CD4-positive, alpha-beta memory T cell (primary cell): ENCODE results near the gene PHKG1. TPM values are rescaled to one million over a fixed set of nuclear protein-coding genes. Genes with fewer than 3 reads are reported as not detected.
A peak's percentile ranks its signal among the peaks of the same experiment; 100 is the strongest.
"Not testable (repeated sequence)": the region's sequence is repeated elsewhere in the genome, so short reads cannot be mapped to it uniquely, and the experiment has no call there.

Source experiments
- CTCF ChIA-PET: fragments of 350-600 bp; sonication (Branson Sonifier 250); formaldehyde crosslinking; loops from one replicate; lab custom pipeline; 2021; ENCODE audit warnings: inconsistent platforms; ENCODE audit not compliant: partially characterized antibody; lab: Charles Lee
- POLR2A ChIA-PET: fragments of 350-600 bp; sonication (Branson Sonifier 250); formaldehyde crosslinking; loops from one replicate; lab custom pipeline; 2021; ENCODE audit not compliant: partially characterized antibody; lab: Charles Lee
- DNase-seq, 5 donors: peaks; one replicate each; pipeline versions ENCODE4 v3.0.0 to v3.0.0-alpha.2; 2020 to 2022; ENCODE audit warnings: mixed read lengths in 1 of 5
- H3K27ac ChIP-seq: one replicate; pipeline ENCODE4 v1.7.0; 2013; ENCODE audit warnings: low read depth, low read length
- H3K27me3 ChIP-seq: 2 replicates; pipeline ENCODE4 v1.7.0; 2013; ENCODE audit warnings: mild to moderate bottlenecking, low read length, moderate library complexity; ENCODE audit not compliant: insufficient read depth
- H3K36me3 ChIP-seq: 2 replicates; pipeline ENCODE4 v1.7.0; 2013; ENCODE audit warnings: mild to moderate bottlenecking, low read length, moderate library complexity; ENCODE audit not compliant: insufficient read depth
- H3K4me1 ChIP-seq: 2 replicates; pipeline ENCODE4 v1.7.0; 2013; ENCODE audit warnings: mild to moderate bottlenecking, low read length, moderate library complexity; ENCODE audit not compliant: insufficient read depth
- H3K4me3 ChIP-seq, 2 donors: one replicate each; pipeline ENCODE4 v1.7.0; 2013; ENCODE audit warnings: low read length in 2 of 2, mild to moderate bottlenecking in 1 of 2
- H3K9me3 ChIP-seq, 2 donors: one replicate each; pipeline ENCODE4 v1.7.0; 2013; ENCODE audit warnings: low read length in 2 of 2, control low read depth in 1 of 2; ENCODE audit not compliant: control insufficient read depth in 1 of 2
- H3K27ac Mint-ChIP-seq, 7 donors: one replicate each; pipeline ENCODE4 v1.8.0; 2020 to 2021; ENCODE audit warnings: mixed read lengths in 7 of 7, mild to moderate bottlenecking in 6 of 7, inconsistent platforms in 3 of 7, moderate library complexity in 3 of 7
- H3K27me3 Mint-ChIP-seq, 2 donors: one replicate each; pipeline ENCODE4 v1.8.0; 2020 to 2021; ENCODE audit warnings: mixed read lengths in 2 of 2
- H3K36me3 Mint-ChIP-seq, 2 donors: one replicate each; pipeline ENCODE4 v1.8.0; 2020 to 2021; ENCODE audit warnings: mixed read lengths in 2 of 2, inconsistent platforms in 1 of 2, mild to moderate bottlenecking in 1 of 2
- H3K4me1 Mint-ChIP-seq, 4 donors: one replicate each; pipeline ENCODE4 v1.8.0; 2020 to 2021; ENCODE audit warnings: mixed read lengths in 4 of 4, mild to moderate bottlenecking in 1 of 4
- H3K4me3 Mint-ChIP-seq, 8 donors: one replicate each; pipeline ENCODE4 v1.8.0; 2020 to 2021; ENCODE audit warnings: mixed read lengths in 8 of 8, mild to moderate bottlenecking in 7 of 8, moderate library complexity in 6 of 8, inconsistent platforms in 3 of 8
- H3K9me3 Mint-ChIP-seq, 8 donors: one replicate each; pipeline ENCODE4 v1.8.0; 2020 to 2021; ENCODE audit warnings: mixed read lengths in 8 of 8, mild to moderate bottlenecking in 5 of 8, inconsistent platforms in 3 of 8, moderate library complexity in 1 of 8
- intact Hi-C: fragments of 100-400 bp; cut with micrococcal nuclease; formaldehyde crosslinking; loops from one replicate; pipeline ENCODE4 v1.15.1; 2023
- polyA plus RNA-seq, 2 donors: library from polyadenylated mRNA; unstranded; fragments of 300-500 nt; fragmentation: Illumina TruSeq; gene quantifications; one replicate each; pipeline ENCODE4 v1.2.3, GENCODE V29; 2021
- total RNA-seq, 2 experiments: library from RNA; stranded (reverse); gene quantifications; one replicate each; pipeline ENCODE4 v1.2.3, GENCODE V29; 2021

PHKG1 gene
- total and polyA plus RNA-seq, 4 experiments from 2014 or later, result 0.53 to 3.7 (median 2.9) TPM; not detected in 1

DNA sequence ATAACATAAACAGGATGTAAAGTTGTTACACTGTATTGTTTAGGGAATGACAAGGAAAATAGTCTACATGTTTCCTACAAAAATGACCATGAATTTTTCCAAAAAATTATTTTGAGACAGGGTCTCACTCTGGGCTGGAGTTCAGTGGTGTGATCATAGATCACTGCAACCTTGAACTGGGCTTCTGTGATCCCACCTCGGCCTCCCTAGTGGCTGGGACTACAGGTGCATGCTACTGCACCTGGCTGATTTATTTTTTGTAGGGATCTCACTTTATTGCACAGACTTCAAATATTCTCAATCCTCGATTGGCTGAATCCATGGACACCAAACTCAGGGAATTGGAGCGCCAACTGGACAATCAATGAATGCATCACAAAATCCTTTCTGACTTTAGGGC, 6.9 kb upstream of the PHKG1 start:
- intact Hi-C loops, result no loop called here
- CTCF ChIA-PET, result no interaction called here
- Mint-ChIP-seq H3K27ac (no peak overlapping the region), H3K27me3 (no peaks in the 10 kb centered on the region), H3K36me3 (peaks cover 26 to 40% of the 10 kb centered on the region in 2 donors), H3K9me3 (no peaks in the 10 kb centered on the region), H3K4me1 (peaks cover 2 to 15% (median 4%) of the 10 kb centered on the region in 4 donors), H3K4me3 (no peak overlapping the region)
- Histone ChIP-seq H3K27me3 (no peaks in the 10 kb centered on the region), H3K27ac (no peak overlapping the region), H3K4me3 (no peak overlapping the region), H3K36me3 (peaks cover 43% of the 10 kb centered on the region), H3K4me1 (peaks cover 9% of the 10 kb centered on the region), H3K9me3 (no peaks in the 10 kb centered on the region)
- POLR2A ChIA-PET, result no interaction called here
- no peak for DNase-seq

DNA sequence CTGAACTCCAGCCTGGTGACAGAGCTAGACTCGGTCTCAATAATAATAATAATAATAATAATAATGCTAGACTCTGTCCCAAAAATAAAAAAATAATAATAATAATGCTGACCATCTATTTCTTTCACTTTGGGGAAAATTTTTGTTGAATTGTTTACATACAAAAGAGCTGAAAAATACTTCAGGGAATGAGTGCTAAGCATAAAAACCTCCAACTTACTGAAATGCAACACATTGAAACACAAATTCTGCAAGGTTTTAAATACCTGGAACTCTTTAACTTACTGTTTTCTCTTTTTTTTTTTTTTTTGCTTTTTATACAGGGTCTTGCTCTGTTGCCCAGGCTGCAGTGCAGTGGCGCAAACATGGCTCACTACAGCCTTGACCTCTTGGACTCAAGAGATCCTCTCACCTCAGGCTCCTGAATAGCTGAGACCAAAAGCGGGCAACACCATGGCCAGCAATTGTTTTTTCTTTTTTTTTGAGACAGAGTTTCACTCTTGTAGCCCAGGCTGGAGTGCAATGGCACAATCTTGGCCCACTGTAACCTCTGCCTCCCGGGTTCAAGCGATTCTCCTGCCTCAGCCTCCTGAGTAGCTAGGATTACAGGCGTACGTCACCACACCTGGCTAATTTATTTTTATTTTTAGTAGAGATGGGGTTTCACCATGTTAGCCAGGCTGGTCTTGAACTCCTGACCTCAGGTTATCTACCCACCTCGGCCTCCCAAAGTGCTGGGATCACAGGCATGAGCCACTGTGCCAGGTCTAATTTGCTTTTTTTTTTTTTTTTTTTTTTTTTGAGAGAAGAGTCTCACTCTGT, 5.6 kb upstream of the PHKG1 start:
- H3K27me3 Mint-ChIP-seq, H3K27ac ChIP-seq: not testable (repeated sequence)

DNA sequence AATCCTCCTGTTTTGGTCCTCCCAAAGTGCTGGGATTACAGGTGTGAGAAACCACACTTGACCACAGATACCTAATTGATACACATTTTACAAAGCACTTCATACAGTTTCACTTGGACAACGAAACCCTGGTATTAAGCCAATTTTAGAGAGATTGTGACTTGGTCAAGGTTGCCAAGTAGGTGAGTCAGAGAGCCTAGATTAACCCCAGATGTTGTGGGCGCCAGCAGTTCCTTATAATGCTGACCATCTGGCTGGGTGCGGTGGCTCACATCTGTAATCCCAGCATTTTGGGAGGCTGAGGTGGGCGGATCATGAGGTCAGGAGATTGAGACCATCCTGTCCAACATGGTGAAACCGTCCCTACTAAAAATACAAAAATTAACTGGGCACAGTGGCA, 4.9 kb upstream of the PHKG1 start:
- Histone ChIP-seq H3K4me1 (no peaks in the 10 kb centered on the region), H3K27ac (no peak overlapping the region), H3K9me3 (no peaks in the 10 kb centered on the region), H3K36me3 (peaks cover 33% of the 10 kb centered on the region), H3K27me3 (no peaks in the 10 kb centered on the region), H3K4me3 (no peak overlapping the region)
- ChIA-PET POLR2A (interaction anchor here (0.6 kb wide), 1 partner anchor 15 kb away, joined by 3 read pairs; no protein-coding TSS in a partner anchor), CTCF (no interaction called here)
- H3K27ac Mint-ChIP-seq, result no peak overlapping the region
- H3K36me3 Mint-ChIP-seq, result peaks cover 19 to 31% of the 10 kb centered on the region in 2 donors
- H3K4me1 Mint-ChIP-seq, result peaks cover 0 to 1% (median 0%) of the 10 kb centered on the region in 4 donors
- no peak for DNase-seq
- no peak overlapping the region for H3K4me3 Mint-ChIP-seq
- H3K27me3 Mint-ChIP-seq, result no peaks in the 10 kb centered on the region
- H3K9me3 Mint-ChIP-seq, result no peaks in the 10 kb centered on the region
- intact Hi-C loops, result no loop called here

More for the DNA sequence above, 5.6 kb upstream of the PHKG1 start:
- H3K4me1 ChIP-seq, H3K9me3 ChIP-seq, H3K9me3 Mint-ChIP-seq, H3K4me1 Mint-ChIP-seq, DNase-seq, H3K27ac Mint-ChIP-seq, H3K27me3 ChIP-seq, H3K4me3 Mint-ChIP-seq, intact Hi-C loops, H3K4me3 ChIP-seq, CTCF ChIA-PET: not testable (repeated sequence)
- POLR2A ChIA-PET, result interaction anchor here (0.6 kb wide), 1 partner anchor 16 kb away, joined by 3 read pairs; no protein-coding TSS in a partner anchor
- H3K36me3 Mint-ChIP-seq, result peaks cover 22 to 34% of the 10 kb centered on the region in 2 donors
- H3K36me3 ChIP-seq, result peaks cover 36% of the 10 kb centered on the region

DNA sequence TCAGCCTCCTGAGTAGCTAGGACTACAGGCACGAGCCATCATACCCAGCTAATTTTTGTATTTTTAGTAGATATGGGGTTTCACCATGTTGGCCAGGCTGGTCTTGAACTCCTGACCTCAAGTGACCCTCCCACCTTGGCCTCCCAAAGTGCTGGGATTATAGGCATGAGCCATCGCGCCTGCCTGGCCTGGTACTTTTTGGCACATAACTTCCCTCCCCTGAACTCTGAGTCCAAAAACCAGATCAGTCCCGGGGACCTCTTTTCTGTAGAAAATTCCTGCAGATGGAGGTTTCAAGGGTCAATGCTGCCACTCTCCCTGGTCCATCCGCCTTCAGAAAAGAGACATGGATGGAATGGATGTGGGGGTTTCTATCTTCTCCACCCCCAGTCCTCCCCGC, 364 bp downstream of the PHKG1 start:
- H3K36me3 Mint-ChIP-seq, result peaks cover 7 to 11% of the 10 kb centered on the region in 2 donors
- H3K4me3 Mint-ChIP-seq, H3K4me1 ChIP-seq, H3K9me3 Mint-ChIP-seq, intact Hi-C loops, H3K27ac ChIP-seq, H3K27me3 Mint-ChIP-seq, H3K27ac Mint-ChIP-seq, H3K27me3 ChIP-seq, DNase-seq, H3K36me3 ChIP-seq, H3K9me3 ChIP-seq, H3K4me3 ChIP-seq, H3K4me1 Mint-ChIP-seq: not testable (repeated sequence)
- ChIA-PET CTCF (interaction anchor here (2.0 kb wide), 1 partner anchor 17 kb away, joined by 8 read pairs; no protein-coding TSS in a partner anchor), POLR2A (interaction anchor here (1.0 kb wide), 1 partner anchor 19 kb away, joined by 3 read pairs; no protein-coding TSS in a partner anchor)

DNA sequence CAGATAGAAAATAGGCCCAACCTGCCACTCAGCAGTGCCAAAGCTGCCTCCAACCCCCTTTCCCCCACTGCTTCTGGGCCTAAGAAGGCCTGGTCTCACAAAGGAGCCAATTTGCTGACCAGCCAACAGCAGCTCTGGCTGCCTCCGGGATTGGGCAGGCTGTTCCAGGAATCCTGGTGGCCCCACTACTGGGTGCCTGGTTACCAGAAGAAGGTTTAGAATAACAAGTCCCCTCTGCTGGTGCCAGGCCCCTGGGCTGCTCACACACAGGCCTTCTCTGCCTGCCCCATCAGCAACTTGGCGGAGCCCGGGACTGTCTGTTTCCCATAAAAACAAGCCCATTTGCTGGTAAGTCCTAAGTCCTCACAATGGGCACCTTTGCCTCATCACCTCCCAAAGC, 1.2 kb downstream of the PHKG1 start:
- POLR2A ChIA-PET, result interaction anchor here (1.0 kb wide), 1 partner anchor 19 kb away, joined by 3 read pairs; no protein-coding TSS in a partner anchor
- H3K9me3 ChIP-seq, result no peaks in the 10 kb centered on the region
- intact Hi-C loops, result no loop called here
- Mint-ChIP-seq H3K36me3 (peaks cover 7 to 11% of the 10 kb centered on the region in 2 donors), H3K9me3 (no peaks in the 10 kb centered on the region), H3K4me3 (no peak overlapping the region), H3K27ac (peak overlapping the region in 1 of 7 donors; percentile 74), H3K27me3 (no peaks in the 10 kb centered on the region), H3K4me1 (no peaks in the 10 kb centered on the region)
- H3K27me3 ChIP-seq, result no peaks in the 10 kb centered on the region
- CTCF ChIA-PET, result interaction anchor here (1.3 kb wide), 1 partner anchor 17 kb away, joined by 5 read pairs; no protein-coding TSS in a partner anchor
- no peaks in the 10 kb centered on the region for H3K4me1 ChIP-seq
- no peak for DNase-seq
- no peak overlapping the region for H3K4me3 ChIP-seq
- no peak overlapping the region for H3K27ac ChIP-seq
- peaks cover 3% of the 10 kb centered on the region for H3K36me3 ChIP-seq

DNA sequence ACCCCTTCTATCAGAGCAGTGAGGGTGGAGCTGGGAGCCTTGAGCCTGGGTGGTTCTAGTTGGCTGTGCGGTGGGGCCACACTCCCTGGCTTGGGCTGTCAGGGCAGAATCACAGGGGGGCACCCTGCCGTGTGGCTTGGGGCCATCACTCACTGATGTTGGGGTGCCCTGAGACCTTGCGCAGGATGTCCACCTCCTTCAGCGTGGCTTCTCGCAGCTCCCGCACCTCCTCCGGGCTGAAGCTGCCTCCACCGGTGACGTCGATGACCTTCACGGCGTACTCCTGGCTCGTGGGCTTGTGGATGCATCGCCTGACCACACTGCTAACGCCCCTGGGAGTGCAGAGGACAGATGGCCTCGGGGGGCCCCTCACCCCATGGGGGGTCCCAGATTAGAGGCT, 5.3 kb downstream of the PHKG1 start:
- Mint-ChIP-seq H3K4me3 (no peak overlapping the region), H3K27me3 (no peaks in the 10 kb centered on the region), H3K9me3 (no peaks in the 10 kb centered on the region), H3K27ac (no peak overlapping the region), H3K4me1 (peaks cover 0 to 4% (median 1%) of the 10 kb centered on the region in 4 donors), H3K36me3 (peaks cover 4 to 19% of the 10 kb centered on the region in 2 donors)
- Histone ChIP-seq H3K4me1 (no peaks in the 10 kb centered on the region), H3K27me3 (no peaks in the 10 kb centered on the region), H3K36me3 (peaks cover 8% of the 10 kb centered on the region), H3K27ac (no peak overlapping the region), H3K9me3 (no peaks in the 10 kb centered on the region), H3K4me3 (no peak overlapping the region)
- DNase-seq, result no peak
- CTCF ChIA-PET, result interaction anchor here (1.7 kb wide), 1 partner anchor 12 kb away, joined by 6 read pairs; no protein-coding TSS in a partner anchor
- POLR2A ChIA-PET, result interaction anchor here (1.0 kb wide), 1 partner anchor 123 kb away, joined by 4 read pairs; no protein-coding TSS in a partner anchor
- intact Hi-C loops, result no loop called here

DNA sequence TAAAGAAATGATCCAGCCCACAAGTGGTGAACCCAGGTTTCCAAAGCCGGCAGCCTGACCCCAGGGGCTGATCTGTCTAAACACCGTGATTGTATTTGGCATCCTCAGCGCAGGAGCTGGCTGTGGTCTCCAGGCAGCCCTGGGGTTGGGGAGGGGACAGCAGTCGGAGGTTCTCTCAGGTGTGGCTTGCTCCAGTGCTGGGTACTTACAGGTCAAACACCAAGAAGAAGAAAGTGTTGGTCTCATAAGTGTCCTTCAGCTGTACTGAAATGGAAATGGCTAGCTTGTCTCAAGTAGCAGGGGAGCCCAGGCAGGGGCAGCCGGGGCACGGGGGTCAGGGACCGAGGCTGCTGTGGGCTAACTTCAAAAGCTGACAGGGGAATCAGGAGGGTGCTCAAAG, 6.0 kb downstream of the PHKG1 start:
- POLR2A ChIA-PET, result interaction anchor here (1.0 kb wide), 1 partner anchor 123 kb away, joined by 4 read pairs; no protein-coding TSS in a partner anchor
- H3K36me3 Mint-ChIP-seq, result peaks cover 4 to 23% of the 10 kb centered on the region in 2 donors
- Histone ChIP-seq H3K9me3 (no peaks in the 10 kb centered on the region), H3K4me3 (no peak overlapping the region), H3K36me3 (peaks cover 8% of the 10 kb centered on the region), H3K27ac (no peak overlapping the region), H3K27me3 (no peaks in the 10 kb centered on the region), H3K4me1 (no peaks in the 10 kb centered on the region)
- CTCF ChIA-PET, result interaction anchor here (1.7 kb wide), 1 partner anchor 12 kb away, joined by 6 read pairs; no protein-coding TSS in a partner anchor
- peak overlapping the region in 1 of 7 donors; percentile 29 for H3K27ac Mint-ChIP-seq
- no peaks in the 10 kb centered on the region for H3K27me3 Mint-ChIP-seq
- intact Hi-C loops, result no loop called here
- no peak for DNase-seq
- no peak overlapping the region for H3K4me3 Mint-ChIP-seq
- peaks cover 0 to 4% (median 1%) of the 10 kb centered on the region in 4 donors for H3K4me1 Mint-ChIP-seq
- H3K9me3 Mint-ChIP-seq, result no peaks in the 10 kb centered on the region
